ENCODE results near the gene OR2A1.
"Not testable (repeated sequence)": the region's sequence is repeated elsewhere in the genome, so short reads cannot be mapped to it uniquely, and the experiment has no call there.

Gene OR2A1

GRCh38 chr7:144303607-144304006 lies 8.6 kb upstream of the OR2A1 start:
- H3K4me1 Mint-ChIP-seq (ENCODE audit: low read depth); H3K4me3 Mint-ChIP-seq; H3K9me3 Mint-ChIP-seq; DNase-seq (ENCODE audit: low spot score); H3K27ac Mint-ChIP-seq; H3K36me3 Mint-ChIP-seq (ENCODE audit: low read depth); H3K27me3 Mint-ChIP-seq (ENCODE audit: low read depth): not testable (repeated sequence)

GRCh38 chr7:144305156-144305555 lies 7.1 kb upstream of the OR2A1 start:
- H3K36me3 Mint-ChIP-seq (ENCODE audit: low read depth); H3K4me3 Mint-ChIP-seq; H3K27me3 Mint-ChIP-seq (ENCODE audit: low read depth); H3K27ac Mint-ChIP-seq; H3K9me3 Mint-ChIP-seq; H3K4me1 Mint-ChIP-seq (ENCODE audit: low read depth); DNase-seq (ENCODE audit: low spot score): not testable (repeated sequence)

GRCh38 chr7:144309702-144310101 lies 2.5 kb upstream of the OR2A1 start:
- not testable (repeated sequence) for H3K27ac Mint-ChIP-seq; H3K9me3 Mint-ChIP-seq; H3K4me3 Mint-ChIP-seq; H3K4me1 Mint-ChIP-seq (ENCODE audit: low read depth); H3K36me3 Mint-ChIP-seq (ENCODE audit: low read depth); DNase-seq (ENCODE audit: low spot score); H3K27me3 Mint-ChIP-seq (ENCODE audit: low read depth)

GRCh38 chr7:144311218-144311617 lies 1.0 kb upstream of the OR2A1 start:
- H3K27ac Mint-ChIP-seq; H3K27me3 Mint-ChIP-seq (ENCODE audit: low read depth); H3K4me1 Mint-ChIP-seq (ENCODE audit: low read depth); DNase-seq (ENCODE audit: low spot score); H3K4me3 Mint-ChIP-seq; H3K36me3 Mint-ChIP-seq (ENCODE audit: low read depth); H3K9me3 Mint-ChIP-seq: not testable (repeated sequence)

- not testable (repeated sequence) for H3K36me3 Mint-ChIP-seq (ENCODE audit: low read depth); H3K27ac Mint-ChIP-seq; H3K27me3 Mint-ChIP-seq (ENCODE audit: low read depth); DNase-seq (ENCODE audit: low spot score); H3K4me1 Mint-ChIP-seq (ENCODE audit: low read depth); H3K4me3 Mint-ChIP-seq; H3K9me3 Mint-ChIP-seq
Measured at GRCh38 chr7:144317537-144317936, 5.3 kb downstream of the OR2A1 start.

- not testable (repeated sequence) for H3K4me1 Mint-ChIP-seq (ENCODE audit: low read depth); H3K9me3 Mint-ChIP-seq; H3K36me3 Mint-ChIP-seq (ENCODE audit: low read depth); DNase-seq (ENCODE audit: low spot score); H3K4me3 Mint-ChIP-seq; H3K27me3 Mint-ChIP-seq (ENCODE audit: low read depth); H3K27ac Mint-ChIP-seq
Measured at GRCh38 chr7:144319547-144319946, 7.3 kb downstream of the OR2A1 start.

- H3K27me3 Mint-ChIP-seq (ENCODE audit: low read depth); H3K27ac Mint-ChIP-seq; H3K4me1 Mint-ChIP-seq (ENCODE audit: low read depth); DNase-seq (ENCODE audit: low spot score); H3K4me3 Mint-ChIP-seq; H3K9me3 Mint-ChIP-seq; H3K36me3 Mint-ChIP-seq (ENCODE audit: low read depth): not testable (repeated sequence)
Measured at GRCh38 chr7:144321677-144322206, 9.5 kb downstream of the OR2A1 start.

- not testable (repeated sequence) for H3K27ac Mint-ChIP-seq; H3K4me1 Mint-ChIP-seq (ENCODE audit: low read depth); H3K36me3 Mint-ChIP-seq (ENCODE audit: low read depth); H3K4me3 Mint-ChIP-seq; H3K9me3 Mint-ChIP-seq; H3K27me3 Mint-ChIP-seq (ENCODE audit: low read depth); DNase-seq (ENCODE audit: low spot score)
Measured at GRCh38 chr7:144323359-144323758, 11.1 kb downstream of the OR2A1 start.

GRCh38 chr7:144325868-144326267 lies 13.6 kb downstream of the OR2A1 start:
- H3K36me3 Mint-ChIP-seq (ENCODE audit: low read depth); H3K4me3 Mint-ChIP-seq; H3K27ac Mint-ChIP-seq; DNase-seq (ENCODE audit: low spot score); H3K27me3 Mint-ChIP-seq (ENCODE audit: low read depth); H3K9me3 Mint-ChIP-seq; H3K4me1 Mint-ChIP-seq (ENCODE audit: low read depth): not testable (repeated sequence)

- H3K4me3 Mint-ChIP-seq; H3K4me1 Mint-ChIP-seq (ENCODE audit: low read depth); H3K36me3 Mint-ChIP-seq (ENCODE audit: low read depth); H3K27ac Mint-ChIP-seq; H3K27me3 Mint-ChIP-seq (ENCODE audit: low read depth); DNase-seq (ENCODE audit: low spot score); H3K9me3 Mint-ChIP-seq: not testable (repeated sequence)
Measured at GRCh38 chr7:144330044-144330443, 17.8 kb downstream of the OR2A1 start.

GRCh38 chr7:144331221-144331995 lies 19.2 kb downstream of the OR2A1 start:
- not testable (repeated sequence) for H3K27ac Mint-ChIP-seq; H3K9me3 Mint-ChIP-seq; H3K36me3 Mint-ChIP-seq (ENCODE audit: low read depth); DNase-seq (ENCODE audit: low spot score); H3K4me1 Mint-ChIP-seq (ENCODE audit: low read depth); H3K4me3 Mint-ChIP-seq; H3K27me3 Mint-ChIP-seq (ENCODE audit: low read depth)

- not testable (repeated sequence) for H3K27me3 Mint-ChIP-seq (ENCODE audit: low read depth); H3K36me3 Mint-ChIP-seq (ENCODE audit: low read depth); H3K4me1 Mint-ChIP-seq (ENCODE audit: low read depth); H3K4me3 Mint-ChIP-seq; H3K27ac Mint-ChIP-seq; H3K9me3 Mint-ChIP-seq; DNase-seq (ENCODE audit: low spot score)
Measured at GRCh38 chr7:144331996-144332288, 19.7 kb downstream of the OR2A1 start.

GRCh38 chr7:144348625-144349024 lies 36.4 kb downstream of the OR2A1 start:
- H3K27me3 Mint-ChIP-seq (ENCODE audit: low read depth); DNase-seq (ENCODE audit: low spot score); H3K9me3 Mint-ChIP-seq; H3K36me3 Mint-ChIP-seq (ENCODE audit: low read depth); H3K4me1 Mint-ChIP-seq (ENCODE audit: low read depth); H3K27ac Mint-ChIP-seq; H3K4me3 Mint-ChIP-seq: not testable (repeated sequence)

- not testable (repeated sequence) for H3K4me3 Mint-ChIP-seq; H3K9me3 Mint-ChIP-seq; H3K4me1 Mint-ChIP-seq (ENCODE audit: low read depth); H3K36me3 Mint-ChIP-seq (ENCODE audit: low read depth); H3K27me3 Mint-ChIP-seq (ENCODE audit: low read depth); DNase-seq (ENCODE audit: low spot score); H3K27ac Mint-ChIP-seq
Measured at GRCh38 chr7:144351667-144352066, 39.4 kb downstream of the OR2A1 start.

GRCh38 chr7:144355176-144355822 lies 43.1 kb downstream of the OR2A1 start, which contains the start of gene ARHGEF5:
Gene ARHGEF5 (plus strand): TSS chr7:144355402. CDS start chr7:144362670, 7,268 bp downstream.
- H3K4me3 Mint-ChIP-seq: peak within 1 kb of the TSS; percentile 82
- not testable (repeated sequence) for H3K9me3 Mint-ChIP-seq; H3K4me1 Mint-ChIP-seq (ENCODE audit: low read depth); H3K36me3 Mint-ChIP-seq (ENCODE audit: low read depth); H3K27me3 Mint-ChIP-seq (ENCODE audit: low read depth); DNase-seq (ENCODE audit: low spot score)
- peak within 1 kb of the TSS; percentile 84 for H3K27ac Mint-ChIP-seq

All from T-helper 2 cell treated with Interferon-gamma antibody and Interleukin-4, amounts not matched to agents 5 μg/mL and 100 μg/mL, for 36 hours (primary cell).